WI38 (cell line): ENCODE results near the gene PDZK1IP1.

ENCODE experiments used
- H3K4me3 ChIP-seq: 2 replicates; pipeline ENCODE4 v1.5.1; 2011; ENCODE audit warnings: low read depth, mild to moderate bottlenecking, control low read depth, low read length
- TF ChIP-seq, protein P1 (sequence below): IDR thresholded peaks from 2 replicates; pipeline ENCODE4 v1.5.1; 2012; ENCODE audit warnings: low read depth, mild to moderate bottlenecking, control low read depth, low read length

Gene PDZK1IP1

DNA sequence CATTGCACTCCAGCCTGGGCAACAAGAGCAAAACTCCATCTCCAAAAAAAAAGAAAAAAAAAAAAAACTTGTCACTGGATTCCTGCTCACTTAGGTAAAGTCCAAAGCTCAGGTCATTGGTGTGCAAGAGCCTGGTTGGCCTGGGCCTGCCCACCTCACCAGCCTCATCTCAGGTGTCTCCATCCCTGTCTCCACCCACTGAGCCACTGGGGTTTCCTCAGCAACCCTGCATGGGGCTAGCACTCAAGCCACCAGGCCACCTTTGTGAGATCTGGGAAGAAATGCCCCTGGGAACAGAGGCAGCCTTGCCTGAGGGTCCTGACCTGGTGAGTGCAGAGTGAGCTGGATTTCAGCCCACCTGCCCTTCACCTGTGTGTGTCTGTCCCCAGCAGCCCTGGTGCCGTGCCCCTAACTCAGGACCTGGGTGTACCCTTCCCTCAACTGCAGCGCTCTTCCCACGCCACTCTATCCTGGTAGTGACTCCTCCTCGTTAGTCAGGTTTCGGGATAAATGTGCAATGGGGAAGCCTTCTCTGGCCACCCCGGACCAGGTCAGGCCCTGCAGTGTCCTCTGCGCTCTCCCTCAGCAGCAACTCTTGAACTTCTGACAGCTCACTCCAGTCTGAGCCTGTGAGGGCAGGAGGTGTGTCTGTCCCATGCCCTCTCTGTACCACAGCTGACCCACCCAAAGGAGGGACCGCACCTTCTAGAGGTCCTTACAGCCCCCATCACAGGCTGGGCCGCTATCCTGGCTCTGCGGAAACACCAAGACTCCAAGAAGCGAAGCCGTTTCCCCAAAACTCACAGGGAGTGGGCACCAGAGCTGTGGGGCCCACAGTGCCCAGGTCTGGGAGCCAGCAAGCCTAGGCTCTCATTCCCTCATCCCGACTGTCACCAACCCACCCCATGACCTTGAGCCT is 3.3 kb downstream of the PDZK1IP1 start:
- TF ChIP-seq, protein P1, sequence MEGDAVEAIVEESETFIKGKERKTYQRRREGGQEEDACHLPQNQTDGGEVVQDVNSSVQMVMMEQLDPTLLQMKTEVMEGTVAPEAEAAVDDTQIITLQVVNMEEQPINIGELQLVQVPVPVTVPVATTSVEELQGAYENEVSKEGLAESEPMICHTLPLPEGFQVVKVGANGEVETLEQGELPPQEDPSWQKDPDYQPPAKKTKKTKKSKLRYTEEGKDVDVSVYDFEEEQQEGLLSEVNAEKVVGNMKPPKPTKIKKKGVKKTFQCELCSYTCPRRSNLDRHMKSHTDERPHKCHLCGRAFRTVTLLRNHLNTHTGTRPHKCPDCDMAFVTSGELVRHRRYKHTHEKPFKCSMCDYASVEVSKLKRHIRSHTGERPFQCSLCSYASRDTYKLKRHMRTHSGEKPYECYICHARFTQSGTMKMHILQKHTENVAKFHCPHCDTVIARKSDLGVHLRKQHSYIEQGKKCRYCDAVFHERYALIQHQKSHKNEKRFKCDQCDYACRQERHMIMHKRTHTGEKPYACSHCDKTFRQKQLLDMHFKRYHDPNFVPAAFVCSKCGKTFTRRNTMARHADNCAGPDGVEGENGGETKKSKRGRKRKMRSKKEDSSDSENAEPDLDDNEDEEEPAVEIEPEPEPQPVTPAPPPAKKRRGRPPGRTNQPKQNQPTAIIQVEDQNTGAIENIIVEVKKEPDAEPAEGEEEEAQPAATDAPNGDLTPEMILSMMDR = no peak
- no peak overlapping the region for H3K4me3 ChIP-seq

- H3K4me3 ChIP-seq = no peak overlapping the region
- TF ChIP-seq, protein P1 = no peak
These were observed 4.8 kb downstream of the PDZK1IP1 start for GRCh38 chr1:47184822-47185677.

DNA sequence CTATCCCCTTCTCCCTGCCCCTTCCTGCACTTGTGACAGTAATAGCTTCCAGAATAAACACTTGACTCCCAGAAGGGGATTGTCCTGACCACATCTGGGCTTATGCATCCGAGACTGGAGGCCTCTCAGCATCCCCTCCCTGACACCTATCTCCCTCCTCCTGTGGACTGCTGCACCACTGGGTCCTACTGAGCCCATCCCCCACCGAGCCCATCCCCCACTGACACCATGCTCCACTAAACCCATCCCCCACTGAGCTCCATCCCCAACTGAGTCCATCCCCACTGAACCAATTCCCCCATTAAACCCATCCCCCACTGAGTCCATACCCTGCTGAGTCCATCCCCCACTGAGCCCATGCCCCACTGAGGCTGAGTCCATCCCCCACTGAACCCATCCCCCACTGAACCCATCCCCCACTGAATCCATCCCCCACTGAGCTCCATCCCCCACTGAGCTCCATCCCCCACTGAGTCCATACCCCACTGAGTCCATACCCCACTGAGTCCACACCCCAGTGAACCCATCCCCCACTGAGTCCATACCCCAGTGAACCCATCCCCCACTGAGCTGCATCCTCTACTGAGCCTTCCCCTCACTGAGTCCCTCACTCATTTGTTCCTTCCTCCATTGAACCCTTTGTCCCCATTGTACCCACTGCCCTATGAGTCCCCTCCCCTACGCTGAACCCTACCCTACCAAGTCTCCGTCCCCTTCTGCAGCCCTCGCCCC is 5.6 kb downstream of the PDZK1IP1 start:
- no peak overlapping the region for H3K4me3 ChIP-seq
- TF ChIP-seq, protein P1 = no peak

GRCh38 chr1:47183308-47184089 is 6.3 kb downstream of the PDZK1IP1 start:
- TF ChIP-seq, protein P1 = no peak
- H3K4me3 ChIP-seq = no peak overlapping the region

DNA sequence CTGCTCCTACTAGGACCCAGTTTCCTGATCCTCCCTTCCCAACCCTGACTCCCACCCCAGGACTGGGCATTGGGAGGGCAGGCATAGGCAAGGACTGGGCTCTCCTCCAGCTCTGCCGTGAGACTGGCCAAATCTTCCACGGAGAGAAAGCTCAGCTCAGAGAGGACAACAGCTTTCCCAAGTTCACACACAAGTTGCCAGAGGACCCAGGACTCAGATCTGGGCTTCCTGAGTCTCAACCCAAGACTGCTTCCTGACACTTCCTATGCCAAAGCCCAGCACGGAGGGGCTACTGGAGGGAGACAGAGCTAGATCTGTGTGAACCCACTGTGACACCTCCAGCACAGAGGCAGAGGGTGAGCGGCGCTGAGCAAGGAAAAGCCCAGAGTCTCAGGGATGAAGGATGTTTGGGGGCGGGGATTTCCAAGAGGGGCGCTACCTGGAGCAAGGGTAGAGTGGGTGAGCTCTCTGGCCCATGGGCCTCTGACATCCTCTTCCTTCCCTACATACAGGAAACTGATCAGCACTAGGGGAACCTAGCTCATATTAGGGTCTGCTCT is 7.1 kb downstream of the PDZK1IP1 start:
- no peak overlapping the region for H3K4me3 ChIP-seq
- TF ChIP-seq, protein P1 = no peak

DNA sequence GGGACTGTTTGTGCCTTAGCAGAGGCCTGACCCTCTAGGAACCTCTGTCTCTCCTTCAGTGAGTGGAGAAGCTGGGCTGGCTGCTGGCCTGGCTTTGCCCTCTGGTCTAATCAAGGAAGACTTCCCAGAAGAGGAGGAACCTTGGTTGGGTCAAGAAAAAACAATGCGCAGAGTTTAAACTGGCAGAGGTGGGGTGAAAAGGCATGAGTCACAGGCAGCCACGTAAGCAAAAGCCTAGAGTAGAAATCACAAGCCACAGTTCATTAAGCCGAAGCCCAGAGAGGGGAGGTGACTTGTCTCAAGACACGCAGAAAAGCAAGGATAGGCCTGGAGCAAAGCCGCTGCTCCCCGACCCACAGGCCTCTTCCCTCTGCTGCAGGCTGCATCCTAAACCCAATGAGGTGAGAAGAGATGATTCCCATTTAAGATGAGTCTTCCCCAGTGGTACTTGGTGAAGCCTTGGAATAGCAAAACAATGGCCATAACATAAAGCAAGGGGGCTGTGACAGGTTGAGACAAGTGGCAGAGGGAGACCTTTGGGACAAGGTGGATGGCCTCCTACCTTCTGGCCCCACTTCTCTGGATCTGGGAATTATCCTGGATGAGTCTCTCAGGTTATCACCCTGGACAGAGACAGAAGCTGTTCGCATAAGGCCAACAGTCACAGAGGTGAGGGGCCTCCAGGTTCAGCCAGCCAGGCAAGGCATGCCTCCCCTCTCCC is 7.7 kb downstream of the PDZK1IP1 start:
- TF ChIP-seq, protein P1 = no peak
- no peak overlapping the region for H3K4me3 ChIP-seq
